HEK293 (cell line): Measurements from ENCODE around the gene SLC6A4.

Experiments used
- CTCF ChIA-PET: fragments of 350-600 bp; formaldehyde crosslinking; extraction: SDS; loops from one replicate; lab custom pipeline; 2021; ENCODE audit warnings: antibody characterized with exemption; lab: Yijun Ruan, JAX
- POLR2A ChIA-PET: fragments of 300-600 bp; formaldehyde crosslinking; extraction: SDS; loops from one replicate; lab custom pipeline; 2020; ENCODE audit warnings: antibody characterized with exemption, inconsistent platforms; lab: Yijun Ruan, JAX
- H3K27ac ChIP-seq: fragments of 200-500 bp; sonication (Bioruptor generic); 2 replicates; pipeline ENCODE4 v1.5.1; 2014; ENCODE audit warnings: low read depth, low read length, control low read depth, inconsistent platforms; ENCODE audit errors: extremely low read depth
- H3K36me3 ChIP-seq, 2 experiments: fragments of 200-500 bp in 1 of 2; sonication (Bioruptor generic) in 1 of 2; 1 replicate in 1 of 2; 2 replicates in 1 of 2; pipeline ENCODE4 v1.5.1; 2014 to 2017; ENCODE audit warnings: inconsistent platforms in 2 of 2, low read length in 2 of 2; ENCODE audit not compliant: control insufficient read depth in 2 of 2, insufficient read depth in 1 of 2
- H3K4me1 ChIP-seq: fragments of 200-500 bp; sonication (Bioruptor generic); 2 replicates; pipeline ENCODE4 v1.5.1; 2014; ENCODE audit warnings: mild to moderate bottlenecking, low read length, inconsistent platforms; ENCODE audit not compliant: control insufficient read depth, insufficient read depth
- H3K4me3 ChIP-seq: 2 replicates; pipeline ENCODE4 v1.5.1; 2011; ENCODE audit warnings: low read depth, mild to moderate bottlenecking, control low read depth, low read length, moderate library complexity
- H3K9me3 ChIP-seq: fragments of 200-500 bp; sonication (Bioruptor generic); 2 replicates; pipeline ENCODE4 v1.5.1; 2014; ENCODE audit warnings: low read depth, low read length, inconsistent platforms; ENCODE audit not compliant: control insufficient read depth, insufficient read depth
- EGR2 ChIP-seq: fragments of 450-650 bp; formaldehyde crosslinking; IDR thresholded peaks from 2 replicates; pipeline ENCODE4 v1.5.1; 2016; ENCODE audit warnings: low read depth, missing biosample characterization, missing genetic modification characterization
- PRDM4 ChIP-seq: fragments of 450-650 bp; formaldehyde crosslinking; IDR thresholded peaks from 2 replicates; pipeline ENCODE4 v1.5.1; 2017; ENCODE audit warnings: missing biosample characterization, missing genetic modification characterization
- SETDB1 ChIP-seq: IDR thresholded peaks from one replicate; pipeline ENCODE4 v1.6.1; 2017; ENCODE audit warnings: mild to moderate bottlenecking, low read length, moderate library complexity, mixed read lengths; ENCODE audit not compliant: insufficient read length
- TCF7L2 ChIP-seq: IDR thresholded peaks from 2 replicates; pipeline ENCODE4 v1.6.1; 2011; ENCODE audit warnings: low read depth, mild to moderate bottlenecking, inconsistent platforms, low read length, moderate library complexity, borderline replicate concordance
- ZBTB20 ChIP-seq: fragments of 450-650 bp; formaldehyde crosslinking; IDR thresholded peaks from 2 replicates; pipeline ENCODE4 v1.5.1; 2016; ENCODE audit warnings: missing biosample characterization, missing genetic modification characterization
- ZFP41 ChIP-seq: fragments of 450-650 bp; formaldehyde crosslinking; IDR thresholded peaks from 2 replicates; pipeline ENCODE4 v1.5.1; 2016; ENCODE audit warnings: missing biosample characterization, missing genetic modification characterization, borderline replicate concordance
- ZNF112 ChIP-seq: fragments of 450-650 bp; formaldehyde crosslinking; IDR thresholded peaks from 2 replicates; pipeline ENCODE4 v1.5.0; 2017; ENCODE audit warnings: missing biosample characterization, missing genetic modification characterization
- ZNF140 ChIP-seq: fragments of 450-650 bp; formaldehyde crosslinking; IDR thresholded peaks from 2 replicates; pipeline ENCODE4 v1.5.1; 2016; ENCODE audit warnings: missing biosample characterization, missing genetic modification characterization
- ZNF146 ChIP-seq: fragments of 450-650 bp; formaldehyde crosslinking; IDR thresholded peaks from 2 replicates; pipeline ENCODE4 v1.5.1; 2016; ENCODE audit warnings: missing biosample characterization, missing genetic modification characterization
- ZNF302 ChIP-seq: fragments of 450-650 bp; formaldehyde crosslinking; IDR thresholded peaks from 2 replicates; pipeline ENCODE4 v1.5.1; 2016; ENCODE audit warnings: missing biosample characterization, missing genetic modification characterization, low read depth
- ZNF394 ChIP-seq: fragments of 450-650 bp; formaldehyde crosslinking; IDR thresholded peaks from 2 replicates; pipeline ENCODE4 v1.5.1; 2016; ENCODE audit warnings: missing biosample characterization, missing genetic modification characterization, mild to moderate bottlenecking, moderate library complexity, borderline replicate concordance
- ZNF449 ChIP-seq: fragments of 450-650 bp; formaldehyde crosslinking; IDR thresholded peaks from 2 replicates; pipeline ENCODE4 v1.5.1; 2017; ENCODE audit warnings: missing biosample characterization, mild to moderate bottlenecking, missing genetic modification characterization, moderate library complexity
- ZNF544 ChIP-seq: fragments of 450-650 bp; formaldehyde crosslinking; IDR thresholded peaks from 2 replicates; pipeline ENCODE4 v1.5.0; 2017; ENCODE audit warnings: missing biosample characterization, missing genetic modification characterization
- ZNF571 ChIP-seq: fragments of 450-650 bp; formaldehyde crosslinking; IDR thresholded peaks from 2 replicates; pipeline ENCODE4 v1.5.0; 2017; ENCODE audit warnings: missing biosample characterization, missing genetic modification characterization
- ZNF629 ChIP-seq: fragments of 450-650 bp; formaldehyde crosslinking; IDR thresholded peaks from 2 replicates; pipeline ENCODE4 v1.5.1; 2017; ENCODE audit warnings: missing biosample characterization, missing genetic modification characterization
- ZNF701 ChIP-seq: fragments of 450-650 bp; formaldehyde crosslinking; IDR thresholded peaks from 2 replicates; pipeline ENCODE4 v1.5.1; 2016; ENCODE audit warnings: missing biosample characterization, missing genetic modification characterization
- ZNF747 ChIP-seq: fragments of 450-650 bp; formaldehyde crosslinking; IDR thresholded peaks from 2 replicates; pipeline ENCODE4 v1.5.1; 2016; ENCODE audit warnings: missing biosample characterization, missing genetic modification characterization
- ZNF768 ChIP-seq: fragments of 450-650 bp; formaldehyde crosslinking; IDR thresholded peaks from 2 replicates; pipeline ENCODE4 v1.5.1; 2018; ENCODE audit warnings: missing biosample characterization, mild to moderate bottlenecking, missing genetic modification characterization
- ZNF785 ChIP-seq: fragments of 450-650 bp; formaldehyde crosslinking; IDR thresholded peaks from 2 replicates; pipeline ENCODE4 v1.5.1; 2016; ENCODE audit warnings: missing biosample characterization, missing genetic modification characterization
- ZNF791 ChIP-seq: fragments of 450-650 bp; formaldehyde crosslinking; IDR thresholded peaks from 2 replicates; pipeline ENCODE4 v1.5.1; 2016; ENCODE audit warnings: missing biosample characterization, missing genetic modification characterization
- ZNF837 ChIP-seq: fragments of 450-650 bp; formaldehyde crosslinking; IDR thresholded peaks from 2 replicates; pipeline ENCODE4 v1.5.1; 2016; ENCODE audit warnings: missing biosample characterization, missing genetic modification characterization
- ZSCAN30 ChIP-seq: fragments of 450-650 bp; IDR thresholded peaks from 2 replicates; pipeline ENCODE4 v1.5.1; 2018; ENCODE audit warnings: missing biosample characterization, mild to moderate bottlenecking, missing genetic modification characterization, moderate library complexity
- ZSCAN5A ChIP-seq: fragments of 450-650 bp; formaldehyde crosslinking; IDR thresholded peaks from 2 replicates; pipeline ENCODE4 v1.5.1; 2016; ENCODE audit warnings: missing biosample characterization, missing genetic modification characterization
- ZXDB ChIP-seq: fragments of 450-650 bp; formaldehyde crosslinking; IDR thresholded peaks from 2 replicates; pipeline ENCODE4 v1.5.1; 2016; ENCODE audit warnings: missing biosample characterization, missing genetic modification characterization
- TF ChIP-seq, protein P1 (sequence below): fragments of 450-650 bp; formaldehyde crosslinking; IDR thresholded peaks from 2 replicates; pipeline ENCODE4 v1.5.1; 2016; ENCODE audit warnings: missing biosample characterization, missing genetic modification characterization
- TF ChIP-seq, protein P2 (sequence below): fragments of 450-650 bp; formaldehyde crosslinking; IDR thresholded peaks from 2 replicates; pipeline ENCODE4 v1.5.1; 2016; ENCODE audit warnings: missing biosample characterization, missing genetic modification characterization

Gene SLC6A4

GRCh38 chr17:30222721-30223175, 12.7 kb downstream of the SLC6A4 start (continued):
- TF ChIP-seq ZNF449 (no peak), SETDB1 (no peak), ZNF544 (tag by site-specific recombination) (no peak), ZNF394 (no peak), ZNF837 (tag by site-specific recombination) (no peak), ZNF785 (tag by site-specific recombination) (no peak)
- TF ChIP-seq, protein P1, sequence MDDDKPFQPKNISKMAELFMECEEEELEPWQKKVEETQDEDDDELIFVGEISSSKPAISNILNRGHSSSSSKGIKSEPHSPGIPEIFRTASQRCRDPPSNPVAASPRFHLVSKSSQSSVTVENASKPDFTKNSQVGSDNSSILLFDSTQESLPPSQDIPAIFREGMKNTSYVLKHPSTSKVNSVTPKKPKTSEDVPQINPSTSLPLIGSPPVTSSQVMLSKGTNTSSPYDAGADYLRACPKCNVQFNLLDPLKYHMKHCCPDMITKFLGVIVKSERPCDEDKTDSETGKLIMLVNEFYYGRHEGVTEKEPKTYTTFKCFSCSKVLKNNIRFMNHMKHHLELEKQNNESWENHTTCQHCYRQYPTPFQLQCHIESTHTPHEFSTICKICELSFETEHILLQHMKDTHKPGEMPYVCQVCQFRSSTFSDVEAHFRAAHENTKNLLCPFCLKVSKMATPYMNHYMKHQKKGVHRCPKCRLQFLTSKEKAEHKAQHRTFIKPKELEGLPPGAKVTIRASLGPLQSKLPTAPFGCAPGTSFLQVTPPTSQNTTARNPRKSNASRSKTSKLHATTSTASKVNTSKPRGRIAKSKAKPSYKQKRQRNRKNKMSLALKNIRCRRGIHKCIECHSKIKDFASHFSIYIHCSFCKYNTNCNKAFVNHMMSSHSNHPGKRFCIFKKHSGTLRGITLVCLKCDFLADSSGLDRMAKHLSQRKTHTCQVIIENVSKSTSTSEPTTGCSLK (tag by site-specific recombination), result no peak

GRCh38 chr17:30222251-30222650, 13.2 kb downstream of the SLC6A4 start:
- Histone ChIP-seq H3K36me3 (no peaks in the 10 kb centered on the region), H3K27ac (no peak overlapping the region), H3K9me3 (no peaks in the 10 kb centered on the region), H3K4me1 (no peaks in the 10 kb centered on the region), H3K4me3 (no peak overlapping the region)
- ChIA-PET CTCF (interaction anchor here (0.6 kb wide), 1 partner anchor 36 kb away, joined by 3 read pairs; no protein-coding TSS in a partner anchor), POLR2A (no interaction called here)
- TF ChIP-seq ZNF701, result no peak
- no peak for TF ChIP-seq ZXDB (tag by site-specific recombination)
- no peak for TF ChIP-seq ZNF837 (tag by site-specific recombination)
- no peak for TF ChIP-seq ZNF146
- TF ChIP-seq ZNF747 (tag by site-specific recombination), result no peak
- TF ChIP-seq ZNF140 (tag by site-specific recombination), result no peak
- TF ChIP-seq ZBTB20, result no peak
- TF ChIP-seq PRDM4 (tag by site-specific recombination), result no peak
- no peak for TF ChIP-seq ZNF302 (tag by site-specific recombination)
- no peak for TF ChIP-seq ZNF629 (tag by site-specific recombination)
- no peak for TF ChIP-seq ZFP41
- TF ChIP-seq ZSCAN5A, result no peak
- no peak for TF ChIP-seq EGR2 (tag by site-specific recombination)
- TF ChIP-seq TCF7L2, result no peak
- TF ChIP-seq ZNF112 (tag by site-specific recombination), result no peak
- no peak for TF ChIP-seq ZSCAN30
- TF ChIP-seq ZNF791 (tag by site-specific recombination), result no peak
- TF ChIP-seq ZNF571 (tag by site-specific recombination), result no peak
- TF ChIP-seq, protein P2, sequence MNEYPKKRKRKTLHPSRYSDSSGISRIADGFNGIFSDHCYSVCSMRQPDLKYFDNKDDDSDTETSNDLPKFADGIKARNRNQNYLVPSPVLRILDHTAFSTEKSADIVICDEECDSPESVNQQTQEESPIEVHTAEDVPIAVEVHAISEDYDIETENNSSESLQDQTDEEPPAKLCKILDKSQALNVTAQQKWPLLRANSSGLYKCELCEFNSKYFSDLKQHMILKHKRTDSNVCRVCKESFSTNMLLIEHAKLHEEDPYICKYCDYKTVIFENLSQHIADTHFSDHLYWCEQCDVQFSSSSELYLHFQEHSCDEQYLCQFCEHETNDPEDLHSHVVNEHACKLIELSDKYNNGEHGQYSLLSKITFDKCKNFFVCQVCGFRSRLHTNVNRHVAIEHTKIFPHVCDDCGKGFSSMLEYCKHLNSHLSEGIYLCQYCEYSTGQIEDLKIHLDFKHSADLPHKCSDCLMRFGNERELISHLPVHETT (tag by site-specific recombination), result no peak
- TF ChIP-seq ZNF768 (tag by site-specific recombination), result no peak
